GM12873 (cell line): ENCODE data around the gene RIMOC1.

Experiments used
- TF ChIP-seq, protein P1 (sequence below): IDR thresholded peaks from 2 replicates; pipeline ENCODE4 v1.5.1; 2012; ENCODE audit warnings: low read depth, mild to moderate bottlenecking, moderate library complexity, low read length, control low read depth; ENCODE audit not compliant: insufficient read depth; ENCODE audit errors: missing control alignments

The RIMOC1 gene

GRCh38 chr5:41869724-41870626, 34.2 kb upstream of the RIMOC1 start, which contains the start of gene OXCT1:
Gene OXCT1 (minus strand): TSS chr5:41870425. CDS start chr5:41870358, 67 bp downstream.
- TF ChIP-seq, protein P1, sequence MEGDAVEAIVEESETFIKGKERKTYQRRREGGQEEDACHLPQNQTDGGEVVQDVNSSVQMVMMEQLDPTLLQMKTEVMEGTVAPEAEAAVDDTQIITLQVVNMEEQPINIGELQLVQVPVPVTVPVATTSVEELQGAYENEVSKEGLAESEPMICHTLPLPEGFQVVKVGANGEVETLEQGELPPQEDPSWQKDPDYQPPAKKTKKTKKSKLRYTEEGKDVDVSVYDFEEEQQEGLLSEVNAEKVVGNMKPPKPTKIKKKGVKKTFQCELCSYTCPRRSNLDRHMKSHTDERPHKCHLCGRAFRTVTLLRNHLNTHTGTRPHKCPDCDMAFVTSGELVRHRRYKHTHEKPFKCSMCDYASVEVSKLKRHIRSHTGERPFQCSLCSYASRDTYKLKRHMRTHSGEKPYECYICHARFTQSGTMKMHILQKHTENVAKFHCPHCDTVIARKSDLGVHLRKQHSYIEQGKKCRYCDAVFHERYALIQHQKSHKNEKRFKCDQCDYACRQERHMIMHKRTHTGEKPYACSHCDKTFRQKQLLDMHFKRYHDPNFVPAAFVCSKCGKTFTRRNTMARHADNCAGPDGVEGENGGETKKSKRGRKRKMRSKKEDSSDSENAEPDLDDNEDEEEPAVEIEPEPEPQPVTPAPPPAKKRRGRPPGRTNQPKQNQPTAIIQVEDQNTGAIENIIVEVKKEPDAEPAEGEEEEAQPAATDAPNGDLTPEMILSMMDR, result no peak

DNA sequence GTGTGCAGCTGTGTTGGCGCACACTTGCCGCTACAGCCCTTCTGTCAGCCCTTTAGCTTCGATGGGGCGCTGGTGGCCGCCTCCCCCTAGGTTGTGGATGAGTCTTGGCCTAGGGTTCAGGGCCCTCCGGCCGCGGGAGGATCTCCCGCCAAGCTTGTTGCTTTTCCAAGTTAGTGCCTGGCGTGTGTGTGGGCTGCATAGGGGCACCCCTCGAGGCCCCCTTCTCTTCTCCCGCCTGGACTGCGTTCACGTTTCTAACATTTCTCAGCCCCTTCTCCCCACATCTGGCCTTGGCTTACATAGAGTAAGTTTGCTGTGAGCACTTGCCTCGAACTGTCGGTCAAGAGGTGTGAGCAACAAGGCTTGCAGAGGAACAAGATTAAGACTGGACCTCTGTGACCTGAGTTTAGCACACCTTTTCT, 33.5 kb upstream of the RIMOC1 start:
- TF ChIP-seq, protein P1, result no peak

DNA sequence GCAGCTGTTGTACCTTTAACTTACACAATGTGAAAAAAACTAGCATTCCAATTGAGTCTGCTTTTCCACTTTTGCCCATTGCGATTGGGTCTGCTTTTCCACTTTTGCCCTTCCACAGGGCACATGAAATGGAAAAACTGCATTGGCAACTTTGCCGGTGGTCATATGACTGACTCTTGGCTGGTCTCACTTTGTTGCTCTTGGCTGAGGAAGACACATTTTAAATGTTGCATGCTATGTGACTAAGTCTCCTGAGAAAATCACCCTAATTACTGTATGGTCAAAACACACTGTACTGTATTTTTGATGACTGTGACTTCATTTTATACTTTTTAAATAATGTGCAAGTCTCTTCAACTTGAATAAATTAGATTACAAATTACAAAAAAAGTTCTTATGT, 32.3 kb upstream of the RIMOC1 start:
- TF ChIP-seq, protein P1, result no peak

DNA sequence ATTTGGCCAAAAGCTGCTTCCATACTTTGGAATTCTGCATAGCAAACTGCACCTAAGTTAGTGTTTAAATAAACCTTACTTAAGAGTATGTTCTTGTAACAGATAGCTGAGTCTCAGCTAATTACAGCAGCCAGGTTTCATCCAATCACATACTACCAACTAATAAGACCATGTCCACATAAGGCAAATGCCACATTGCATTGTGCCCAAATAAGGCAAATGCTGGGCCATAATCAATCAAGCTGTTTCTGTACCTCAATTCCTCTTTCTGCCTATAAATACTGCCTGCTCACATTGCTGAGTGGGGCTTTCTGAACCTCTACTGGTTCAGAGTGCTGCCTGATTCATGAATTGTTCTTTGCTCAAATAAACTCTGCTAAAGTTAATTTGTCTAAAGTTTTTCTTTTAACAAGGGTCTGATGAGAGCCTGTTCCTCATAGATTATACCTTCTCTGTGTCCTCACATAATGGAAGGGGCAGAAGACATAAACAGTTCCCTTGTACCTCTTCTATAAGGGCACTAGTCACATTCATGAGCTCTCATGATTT, 29.6 kb upstream of the RIMOC1 start:
- TF ChIP-seq, protein P1, result no peak

- TF ChIP-seq, protein P1, result no peak
Measured at GRCh38 chr5:41875121-41875520, 29.0 kb upstream of the RIMOC1 start.

DNA sequence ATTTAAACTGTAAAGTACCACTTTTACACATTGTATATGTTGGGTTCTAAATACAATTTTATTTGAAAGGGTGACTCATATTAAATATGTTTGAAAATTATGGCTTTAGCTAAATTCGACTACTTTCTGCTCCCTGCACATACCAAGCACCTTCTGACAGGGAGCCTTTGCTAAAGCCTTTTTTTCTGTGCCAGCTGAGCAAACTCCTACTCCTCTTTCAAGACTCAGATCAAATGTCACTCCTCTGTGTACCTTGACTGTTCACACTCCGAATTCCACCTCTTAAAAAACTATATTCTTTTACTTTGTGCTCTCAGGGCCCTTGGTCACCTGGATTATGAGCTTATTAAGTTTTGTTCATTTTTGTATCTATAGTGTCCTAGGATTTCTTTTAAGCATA, 27.5 kb upstream of the RIMOC1 start:
- TF ChIP-seq, protein P1, result no peak

- TF ChIP-seq, protein P1, result no peak
Measured at GRCh38 chr5:41877408-41877807, 26.7 kb upstream of the RIMOC1 start.
